ENCODE measurements around the gene APOL4.
"Not testable (repeated sequence)": the region's sequence is repeated elsewhere in the genome, so short reads cannot be mapped to it uniquely, and the experiment has no call there.

APOL4 gene

GRCh38 chr22:36235585-36235984 lies 34.0 kb upstream of the APOL4 start:
- TF ChIP-seq, protein P1, sequence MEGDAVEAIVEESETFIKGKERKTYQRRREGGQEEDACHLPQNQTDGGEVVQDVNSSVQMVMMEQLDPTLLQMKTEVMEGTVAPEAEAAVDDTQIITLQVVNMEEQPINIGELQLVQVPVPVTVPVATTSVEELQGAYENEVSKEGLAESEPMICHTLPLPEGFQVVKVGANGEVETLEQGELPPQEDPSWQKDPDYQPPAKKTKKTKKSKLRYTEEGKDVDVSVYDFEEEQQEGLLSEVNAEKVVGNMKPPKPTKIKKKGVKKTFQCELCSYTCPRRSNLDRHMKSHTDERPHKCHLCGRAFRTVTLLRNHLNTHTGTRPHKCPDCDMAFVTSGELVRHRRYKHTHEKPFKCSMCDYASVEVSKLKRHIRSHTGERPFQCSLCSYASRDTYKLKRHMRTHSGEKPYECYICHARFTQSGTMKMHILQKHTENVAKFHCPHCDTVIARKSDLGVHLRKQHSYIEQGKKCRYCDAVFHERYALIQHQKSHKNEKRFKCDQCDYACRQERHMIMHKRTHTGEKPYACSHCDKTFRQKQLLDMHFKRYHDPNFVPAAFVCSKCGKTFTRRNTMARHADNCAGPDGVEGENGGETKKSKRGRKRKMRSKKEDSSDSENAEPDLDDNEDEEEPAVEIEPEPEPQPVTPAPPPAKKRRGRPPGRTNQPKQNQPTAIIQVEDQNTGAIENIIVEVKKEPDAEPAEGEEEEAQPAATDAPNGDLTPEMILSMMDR (conservative IDR thresholded peaks at IDR 0.05) = no peak
- TF ChIP-seq ZFX (IDR thresholded peaks at IDR 0.05) = no peak
- no peak overlapping the region for H3K27ac ChIP-seq

DNA sequence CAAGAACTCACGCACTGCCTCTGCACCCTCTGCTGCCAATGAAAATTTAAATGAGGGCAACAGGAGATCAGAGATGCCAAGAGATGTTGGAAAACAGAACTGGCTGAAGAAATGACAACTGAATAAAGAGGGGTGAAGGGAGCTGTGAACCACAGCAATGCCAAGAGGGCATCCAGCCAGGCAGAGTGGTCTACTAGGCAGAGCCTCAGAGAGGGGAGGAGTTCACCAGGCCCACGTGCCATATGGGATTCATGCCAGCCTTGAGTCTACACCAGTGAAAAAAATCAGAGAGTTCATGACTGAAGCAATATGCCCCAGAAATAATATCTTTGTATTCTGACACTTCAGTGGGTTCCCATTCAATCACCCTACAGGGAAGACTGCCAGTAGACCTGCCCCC lies 33.3 kb upstream of the APOL4 start:
- TF ChIP-seq, protein P1 (conservative IDR thresholded peaks at IDR 0.05) = no peak
- TF ChIP-seq ZFX (IDR thresholded peaks at IDR 0.05) = no peak

GRCh38 chr22:36234213-36234612 lies 32.6 kb upstream of the APOL4 start:
- no peak overlapping the region for H3K27ac ChIP-seq
- TF ChIP-seq, protein P1 (conservative IDR thresholded peaks at IDR 0.05) = no peak
- no peak for TF ChIP-seq ZFX (IDR thresholded peaks at IDR 0.05)

More for the DNA sequence above, 33.3 kb upstream of the APOL4 start:
- no peak overlapping the region for H3K27ac ChIP-seq

- no peak overlapping the region for H3K27ac ChIP-seq
- no peak for TF ChIP-seq ZFX (IDR thresholded peaks at IDR 0.05)
- TF ChIP-seq, protein P1 (conservative IDR thresholded peaks at IDR 0.05) = no peak
Measured at GRCh38 chr22:36233796-36234195, 32.2 kb upstream of the APOL4 start.

- peak overlapping the region; percentile 4; the same call in 1 of the 2 replicates for H3K27ac ChIP-seq
- TF ChIP-seq, protein P1 (conservative IDR thresholded peaks at IDR 0.05) = no peak
- TF ChIP-seq ZFX (IDR thresholded peaks at IDR 0.05) = no peak
Measured at GRCh38 chr22:36232715-36233401, 31.2 kb upstream of the APOL4 start.

GRCh38 chr22:36231051-36231450 lies 29.4 kb upstream of the APOL4 start:
- not testable (repeated sequence) for H3K27ac ChIP-seq

DNA sequence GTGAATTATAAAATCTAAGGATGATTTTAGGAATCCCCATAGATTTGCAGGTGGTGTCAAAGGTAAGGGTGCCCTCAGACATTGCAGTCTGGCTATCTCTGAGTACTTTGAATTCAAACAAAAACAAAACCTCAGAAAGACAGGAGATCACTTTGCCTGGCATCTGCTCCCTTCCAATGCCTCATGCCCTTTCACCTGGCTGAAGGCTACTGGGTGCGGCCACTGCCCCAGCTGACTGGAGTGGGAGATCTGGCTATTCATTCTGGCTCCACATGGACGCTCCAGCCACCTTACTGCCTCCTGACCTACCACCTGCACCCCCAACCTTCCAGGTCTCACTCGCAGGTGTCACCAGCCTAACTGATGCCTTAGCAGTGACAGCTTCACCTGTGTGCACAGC lies 28.0 kb upstream of the APOL4 start:
- not testable (repeated sequence) for H3K27ac ChIP-seq

- TF ChIP-seq ZFX (IDR thresholded peaks at IDR 0.05) = no peak
- TF ChIP-seq, protein P1 (conservative IDR thresholded peaks at IDR 0.05) = no peak
- H3K27ac ChIP-seq = no peak overlapping the region
Measured at GRCh38 chr22:36228944-36229343, 27.3 kb upstream of the APOL4 start.

- not testable (repeated sequence) for H3K27ac ChIP-seq
Measured at GRCh38 chr22:36228369-36228768, 26.8 kb upstream of the APOL4 start.

Measured in C4-2B (cell line).